AG04450 (cell line): ENCODE data around the gene CLECL1. TPM values are rescaled to one million over a fixed set of nuclear protein-coding genes. Genes with fewer than 3 reads are reported as not detected.
"Not testable (repeated sequence)": the region's sequence is repeated elsewhere in the genome, so short reads cannot be mapped to it uniquely, and the experiment has no call there.

Experiments
- CTCF ChIA-PET: fragments of 300-600, 350-600 bp; formaldehyde crosslinking; extraction: SDS; loops from one replicate; lab custom pipeline; 2022; ENCODE audit warnings: antibody characterized with exemption, inconsistent platforms; lab: Charles Lee
- POLR2A ChIA-PET: fragments of 350-600 bp; formaldehyde crosslinking; extraction: SDS; loops from one replicate; lab custom pipeline; 2021; ENCODE audit warnings: antibody characterized with exemption, inconsistent platforms; lab: Yijun Ruan, JAX
- DNase-seq: peaks from one replicate; pipeline ENCODE4 v3.0.0-alpha.2; 2011; ENCODE audit warnings: low read depth, low spot score
- H3K27ac ChIP-seq: one replicate; pipeline ENCODE4 v1.5.1; 2012; ENCODE audit warnings: low read depth, low read length, control low read depth
- H3K27me3 ChIP-seq: one replicate; pipeline ENCODE4 v1.6.0; 2012; ENCODE audit warnings: low read length; ENCODE audit not compliant: control insufficient read depth, insufficient read depth
- H3K4me3 ChIP-seq: 2 replicates; pipeline ENCODE4 v1.5.1; 2011; ENCODE audit warnings: mild to moderate bottlenecking, low read depth, low read length, control low read depth
- H3K9me3 ChIP-seq: 2 replicates; pipeline ENCODE4 v1.5.1; 2012; ENCODE audit warnings: low read length; ENCODE audit not compliant: control insufficient read depth, insufficient read depth
- CTCF ChIP-seq: IDR thresholded peaks from 2 replicates; pipeline ENCODE4 v1.5.1; 2011; ENCODE audit warnings: low read depth, low read length, control low read depth, inconsistent platforms
- polyA plus RNA-seq: library from polyadenylated mRNA; depleted of rRNA; stranded (reverse); fragments of >200 nt; gene quantifications from 2 replicates; pipeline ENCODE4 v1.2.3, GENCODE V29; 2011

Gene CLECL1
- polyA plus RNA-seq, 1 experiment, result not detected

GRCh38 chr12:9707356-9707755, 25.5 kb downstream of the CLECL1 start:
- ChIA-PET POLR2A (no interaction called here), CTCF (interaction anchor here (0.6 to 7.6 kb wide), 8 partner anchors 18 to 82 kb away, joined by 3 to 187 read pairs (median 4); no protein-coding TSS in a partner anchor)
- Histone ChIP-seq H3K4me3 (no peak overlapping the region), H3K27me3 (peaks cover 2% of the 10 kb centered on the region), H3K9me3 (no peaks in the 10 kb centered on the region), H3K27ac (no peak overlapping the region)
- no peak for TF ChIP-seq CTCF
- DNase-seq, result no peak

GRCh38 chr12:9706086-9706685, 26.7 kb downstream of the CLECL1 start:
- Histone ChIP-seq H3K27me3 (peaks cover 2% of the 10 kb centered on the region), H3K4me3 (no peak overlapping the region), H3K9me3 (no peaks in the 10 kb centered on the region), H3K27ac (no peak overlapping the region)
- POLR2A ChIA-PET, result no interaction called here
- no peak for TF ChIP-seq CTCF
- DNase-seq, result no peak
- CTCF ChIA-PET, result interaction anchor here (1.0 to 7.6 kb wide), 5 partner anchors 9 to 81 kb away, joined by 3 to 187 read pairs (median 4); no protein-coding TSS in a partner anchor

- H3K4me3 ChIP-seq, H3K27ac ChIP-seq, H3K9me3 ChIP-seq, DNase-seq, POLR2A ChIA-PET, H3K27me3 ChIP-seq: not testable (repeated sequence)
- CTCF ChIA-PET, result interaction anchor here (1.1 kb wide), 1 partner anchor 70 kb away, joined by 3 read pairs; no protein-coding TSS in a partner anchor
Measured at GRCh38 chr12:9704561-9704960, 28.3 kb downstream of the CLECL1 start.

GRCh38 chr12:9702255-9702654, 30.6 kb downstream of the CLECL1 start:
- no peak overlapping the region for H3K4me3 ChIP-seq
- TF ChIP-seq CTCF, result no peak
- H3K27ac ChIP-seq, result no peak overlapping the region
- DNase-seq, result no peak
- no peaks in the 10 kb centered on the region for H3K27me3 ChIP-seq
- POLR2A ChIA-PET, result no interaction called here
- CTCF ChIA-PET, result interaction anchor here (1.2 kb wide), 1 partner anchor 9 kb away, joined by 3 read pairs; no protein-coding TSS in a partner anchor
- H3K9me3 ChIP-seq, result no peaks in the 10 kb centered on the region

- TF ChIP-seq CTCF, result no peak
- H3K9me3 ChIP-seq, result no peaks in the 10 kb centered on the region; the same call in 1 of the 2 replicates
- no peak overlapping the region for H3K4me3 ChIP-seq
- DNase-seq, result no peak
- POLR2A ChIA-PET, result no interaction called here
- CTCF ChIA-PET, result interaction anchor here (1.2 kb wide), 1 partner anchor 10 kb away, joined by 3 read pairs; no protein-coding TSS in a partner anchor
- H3K27me3 ChIP-seq, result no peaks in the 10 kb centered on the region
- no peak overlapping the region for H3K27ac ChIP-seq
Measured at GRCh38 chr12:9701380-9702154, 31.3 kb downstream of the CLECL1 start.
